Mesenchymal stem cell (in vitro differentiated cells and primary cell): ENCODE data around the gene LSR.

ENCODE experiments used
- DNase-seq: peaks from one replicate; pipeline ENCODE4 v3.0.0-alpha.2; 2013
- H2AFZ ChIP-seq: one replicate; pipeline ENCODE4 v1.6.1; 2013; ENCODE audit warnings: low read depth, mild to moderate bottlenecking, control low read depth, inconsistent platforms, low read length, moderate library complexity
- H2AK5ac ChIP-seq: 2 replicates; pipeline ENCODE4 v1.6.1; 2013; ENCODE audit warnings: low read length, moderate library complexity, mild to moderate bottlenecking, inconsistent platforms; ENCODE audit not compliant: severe bottlenecking
- H2BK120ac ChIP-seq: one replicate; pipeline ENCODE4 v1.6.1; 2013; ENCODE audit warnings: low read depth, mild to moderate bottlenecking, inconsistent platforms, low read length, moderate library complexity
- H2BK12ac ChIP-seq, 2 experiments: one replicate each; pipeline ENCODE4 v1.6.1; 2013; ENCODE audit warnings: inconsistent platforms in 2 of 2, low read length in 2 of 2, mild to moderate bottlenecking in 2 of 2, moderate library complexity in 2 of 2, control low read depth in 1 of 2
- H2BK15ac ChIP-seq: one replicate; pipeline ENCODE4 v1.6.1; 2013; ENCODE audit warnings: mild to moderate bottlenecking, low read depth, inconsistent platforms; ENCODE audit not compliant: poor library complexity, severe bottlenecking
- H2BK5ac ChIP-seq: 2 replicates; pipeline ENCODE4 v1.6.1; 2013; ENCODE audit warnings: low read depth, mild to moderate bottlenecking, low read length, control low read depth, inconsistent platforms; ENCODE audit not compliant: poor library complexity, severe bottlenecking
- H3K14ac ChIP-seq, 2 experiments: one replicate each; pipeline ENCODE4 v1.6.1; 2013; ENCODE audit warnings: inconsistent platforms in 2 of 2, low read length in 2 of 2, control low read depth in 1 of 2, mild to moderate bottlenecking in 1 of 2, moderate library complexity in 1 of 2
- H3K18ac ChIP-seq, 2 experiments: one replicate each; pipeline ENCODE4 v1.6.1; 2013; ENCODE audit warnings: inconsistent platforms in 2 of 2, low read length in 2 of 2, control low read depth in 1 of 2, low read depth in 1 of 2, mild to moderate bottlenecking in 1 of 2
- H3K23ac ChIP-seq, 2 experiments: one replicate each; pipeline ENCODE4 v1.6.1; 2013; ENCODE audit warnings: inconsistent platforms in 2 of 2, low read length in 2 of 2, mild to moderate bottlenecking in 2 of 2, moderate library complexity in 2 of 2, control low read depth in 1 of 2
- H3K27ac ChIP-seq: 2 replicates; pipeline ENCODE4 v1.5.1; 2013; ENCODE audit warnings: mild to moderate bottlenecking, moderate library complexity, low read length, control low read depth, inconsistent platforms; ENCODE audit not compliant: poor library complexity, severe bottlenecking
- H3K27me3 ChIP-seq, 2 experiments: 2 replicates each; pipeline versions ENCODE4 v1.6.1 to v1.7.0; 2013; ENCODE audit warnings: low read length in 2 of 2, mild to moderate bottlenecking in 2 of 2, moderate library complexity in 2 of 2, control low read depth in 1 of 2, inconsistent platforms in 1 of 2; ENCODE audit not compliant: control insufficient read depth in 1 of 2, insufficient read depth in 1 of 2
- H3K36me3 ChIP-seq, 2 experiments: 2 replicates each; pipeline versions ENCODE4 v1.6.1 to v1.7.0; 2013; ENCODE audit warnings: low read length in 2 of 2, control low read depth in 1 of 2, inconsistent platforms in 1 of 2, low read depth in 1 of 2, mild to moderate bottlenecking in 1 of 2; ENCODE audit not compliant: insufficient read depth in 2 of 2, control insufficient read depth in 1 of 2
- H3K4ac ChIP-seq, 2 experiments: one replicate each; pipeline ENCODE4 v1.6.1; 2013; ENCODE audit warnings: inconsistent platforms in 2 of 2, low read length in 2 of 2, mild to moderate bottlenecking in 2 of 2, moderate library complexity in 2 of 2, control low read depth in 1 of 2, low read depth in 1 of 2
- H3K4me1 ChIP-seq: 2 replicates; pipeline ENCODE4 v1.6.1; 2013; ENCODE audit warnings: low read depth, low read length, control low read depth; ENCODE audit not compliant: control insufficient read depth, insufficient read depth
- H3K4me2 ChIP-seq: 2 replicates; pipeline ENCODE4 v1.6.1; 2013; ENCODE audit warnings: low read length, mild to moderate bottlenecking, inconsistent platforms; ENCODE audit not compliant: poor library complexity, severe bottlenecking
- H3K4me3 ChIP-seq, 2 experiments: 2 replicates each; pipeline versions ENCODE4 v1.5.1 to v1.7.0; 2013; ENCODE audit warnings: low read length in 2 of 2, mild to moderate bottlenecking in 2 of 2, control low read depth in 1 of 2, low read depth in 1 of 2; ENCODE audit not compliant: insufficient read depth in 1 of 2
- H3K79me1 ChIP-seq: replicated peaks from 2 replicates; pipeline ENCODE4 v1.6.1; 2013; ENCODE audit warnings: mild to moderate bottlenecking, control low read depth, low read length, inconsistent platforms; ENCODE audit not compliant: poor library complexity, severe bottlenecking
- H3K9ac ChIP-seq: 2 replicates; pipeline ENCODE4 v1.7.0; 2013; ENCODE audit warnings: mild to moderate bottlenecking, low read length, moderate library complexity
- H3K9me3 ChIP-seq: 2 replicates; pipeline ENCODE4 v1.7.0; 2013; ENCODE audit warnings: mild to moderate bottlenecking, low read length; ENCODE audit not compliant: control insufficient read depth
- H4K8ac ChIP-seq: one replicate; pipeline ENCODE4 v1.6.1; 2013; ENCODE audit warnings: inconsistent platforms, mild to moderate bottlenecking, low read length, moderate library complexity
- H4K91ac ChIP-seq: one replicate; pipeline ENCODE4 v1.6.1; 2013; ENCODE audit warnings: mild to moderate bottlenecking, low read length, inconsistent platforms
- WGBS: methylation state at CpG from one replicate; pipeline ENCODE4 v1.1.7; 2013; ENCODE audit warnings: mixed read lengths; 5-methylcytosine and 5-hydroxymethylcytosine counted together

The LSR gene

GRCh38 chr19:35288906-35289305, 40.1 kb downstream of the LSR start:
- Histone ChIP-seq H4K91ac (no peak overlapping the region), H3K79me1 (no peaks in the 10 kb centered on the region), H3K27me3 (peaks cover 20 to 49% of the 10 kb centered on the region in 2 experiments), H3K9ac (no peak overlapping the region), H3K23ac (no peak overlapping the region), H2BK12ac (no peak overlapping the region), H2BK5ac (no peak overlapping the region), H4K8ac (no peak overlapping the region), H3K9me3 (no peaks in the 10 kb centered on the region), H3K36me3 (no peaks in the 10 kb centered on the region), H3K18ac (no peak overlapping the region), H3K4me3 (no peak overlapping the region), H2AK5ac (no peak overlapping the region), H3K4me1 (no peaks in the 10 kb centered on the region), H3K4ac (no peak overlapping the region), H3K14ac (no peak overlapping the region), H2BK120ac (no peak overlapping the region), H2AFZ (no peak overlapping the region), H3K27ac (no peak overlapping the region), H3K4me2 (no peak overlapping the region), H2BK15ac (no peak overlapping the region)
- no peak for DNase-seq
- WGBS = 79% methylated on average over 5 of the region's 5 CpGs

GRCh38 chr19:35290381-35291127, 41.8 kb downstream of the LSR start:
- H2AFZ ChIP-seq = no peak overlapping the region
- no peak overlapping the region for H3K4me2 ChIP-seq

GRCh38 chr19:35291259-35291658, 42.5 kb downstream of the LSR start:
- H3K23ac ChIP-seq = peak overlapping the region in 1 of 2 experiments; percentile 14
- peaks cover 13 to 63% of the 10 kb centered on the region in 2 experiments for H3K27me3 ChIP-seq
- DNase-seq = no peak
- no peaks in the 10 kb centered on the region for H3K79me1 ChIP-seq
- H3K4ac ChIP-seq = no peak overlapping the region
- H4K91ac ChIP-seq = no peak overlapping the region
- no peak overlapping the region for H3K9ac ChIP-seq
- no peaks in the 10 kb centered on the region for H3K4me1 ChIP-seq
- H3K4me2 ChIP-seq = no peak overlapping the region
- H3K9me3 ChIP-seq = no peaks in the 10 kb centered on the region
- H2BK15ac ChIP-seq = no peak overlapping the region
- WGBS = 86% methylated on average over 5 of the region's 6 CpGs
- H2AK5ac ChIP-seq = no peak overlapping the region
- no peak overlapping the region for H2BK12ac ChIP-seq
- no peak overlapping the region for H3K27ac ChIP-seq
- no peak overlapping the region for H3K14ac ChIP-seq
- H4K8ac ChIP-seq = no peak overlapping the region
- no peak overlapping the region for H2BK120ac ChIP-seq
- no peak overlapping the region for H3K18ac ChIP-seq
- H3K36me3 ChIP-seq = no peaks in the 10 kb centered on the region
- H2BK5ac ChIP-seq = no peak overlapping the region
- no peak overlapping the region for H3K4me3 ChIP-seq
- H2AFZ ChIP-seq = no peak overlapping the region

More at GRCh38 chr19:35290381-35291127, 41.8 kb downstream of the LSR start:
- H3K79me1 ChIP-seq = no peaks in the 10 kb centered on the region
- no peak overlapping the region for H3K14ac ChIP-seq
- H2BK12ac ChIP-seq = no peak overlapping the region
- no peak overlapping the region for H3K27ac ChIP-seq
- no peak overlapping the region for H3K9ac ChIP-seq
- WGBS = 71% methylated on average over 20 of the region's 20 CpGs
- H3K4me1 ChIP-seq = no peaks in the 10 kb centered on the region
- no peak overlapping the region for H4K8ac ChIP-seq
- H3K4ac ChIP-seq = no peak overlapping the region
- H3K18ac ChIP-seq = no peak overlapping the region
- DNase-seq = no peak
- no peak overlapping the region for H2BK5ac ChIP-seq
- H3K27me3 ChIP-seq = peaks cover 13 to 56% of the 10 kb centered on the region in 2 experiments
- no peak overlapping the region for H2BK120ac ChIP-seq
- no peak overlapping the region for H3K4me3 ChIP-seq
- no peak overlapping the region for H4K91ac ChIP-seq
- no peak overlapping the region for H2BK15ac ChIP-seq
- no peaks in the 10 kb centered on the region for H3K9me3 ChIP-seq
- no peaks in the 10 kb centered on the region for H3K36me3 ChIP-seq
- H3K23ac ChIP-seq = no peak overlapping the region
- H2AK5ac ChIP-seq = no peak overlapping the region

- no peaks in the 10 kb centered on the region for H3K9me3 ChIP-seq
- no peaks in the 10 kb centered on the region for H3K36me3 ChIP-seq
- 86% methylated on average over 12 of the region's 12 CpGs for WGBS
- H2AFZ ChIP-seq = no peak within 1 kb of the TSS
- H2BK15ac ChIP-seq = no peak within 1 kb of the TSS
- no peak within 1 kb of the TSS for H2BK5ac ChIP-seq
- no peak within 1 kb of the TSS for H4K8ac ChIP-seq
- no peak within 1 kb of the TSS for H3K14ac ChIP-seq
- no peak within 1 kb of the TSS for H3K27ac ChIP-seq
- H3K4ac ChIP-seq = no peak within 1 kb of the TSS
- H3K4me1 ChIP-seq = no peaks in the 10 kb centered on the region
- H3K9ac ChIP-seq = no peak within 1 kb of the TSS
- no peak within 1 kb of the TSS for H2BK12ac ChIP-seq
- no peak within 1 kb of the TSS for H4K91ac ChIP-seq
- peaks cover 13 to 70% of the 10 kb centered on the region in 2 experiments for H3K27me3 ChIP-seq
- no peak within 1 kb of the TSS for H2AK5ac ChIP-seq
- no peak within 1 kb of the TSS for H3K4me3 ChIP-seq
- no peaks in the 10 kb centered on the region for H3K79me1 ChIP-seq
- H3K18ac ChIP-seq = no peak within 1 kb of the TSS
- peak within 1 kb of the TSS in 1 of 2 experiments; percentile 14 for H3K23ac ChIP-seq
- no peak within 1 kb of the TSS for H3K4me2 ChIP-seq
- no peak within 1 kb of the TSS for H2BK120ac ChIP-seq
- no peak for DNase-seq
Observed at GRCh38 chr19:35291916-35292315, 43.1 kb downstream of the LSR start, which contains the start of gene MAG. MAG (plus strand) TSS chr19:35292161; CDS start chr19:35295409, 3,248 bp downstream.
